Sigmoid colon (tissue), 7 donors: ENCODE results near the gene SLC35B2. TPM values are rescaled to one million over a fixed set of nuclear protein-coding genes. Genes with fewer than 3 reads are reported as not detected.

Experiments
- DNase-seq: peaks from one replicate; pipeline ENCODE4 v3.0.0-alpha.2; 2019
- H3K27ac ChIP-seq, 4 donors: fragments of 200-600 bp; sonication (generic); one replicate each; pipeline ENCODE4 v1.5.1; 2016 to 2019; ENCODE audit warnings: mild to moderate bottlenecking in 1 of 4
- H3K27me3 ChIP-seq, 3 donors: fragments of 200-600 bp; sonication (generic); one replicate each; pipeline ENCODE4 v1.5.1; 2019; ENCODE audit warnings: mild to moderate bottlenecking in 1 of 3
- H3K36me3 ChIP-seq, 4 donors: fragments of 200-600 bp; sonication (generic); one replicate each; pipeline ENCODE4 v1.5.1; 2016 to 2019
- H3K4me1 ChIP-seq, 4 donors: fragments of 200-600 bp; sonication (generic); one replicate each; pipeline ENCODE4 v1.5.1; 2017 to 2019
- H3K4me3 ChIP-seq, 4 donors: fragments of 200-600 bp; sonication (generic); one replicate each; pipeline ENCODE4 v1.5.1; 2017 to 2019; ENCODE audit warnings: mild to moderate bottlenecking in 2 of 4, moderate library complexity in 1 of 4
- H3K9me3 ChIP-seq, 4 donors: fragments of 200-600 bp in 3 of 4; sonication (generic) in 3 of 4; one replicate each; pipeline versions ENCODE4 v1.5.1 to v1.6.1; 2013 to 2019
- EP300 ChIP-seq, 4 donors: sonication (generic); formaldehyde crosslinking; IDR thresholded peaks; one replicate each; pipeline ENCODE4 v1.6.1; 2017; ENCODE audit warnings: antibody characterized with exemption in 4 of 4
- POLR2A ChIP-seq, 2 donors: fragments of 450-650 bp; IDR thresholded peaks; one replicate each; pipeline ENCODE4 v1.6.1; 2016; ENCODE audit warnings: antibody characterized with exemption in 2 of 2, mild to moderate bottlenecking in 2 of 2, moderate library complexity in 2 of 2
- POLR2AphosphoS5 ChIP-seq, 4 donors: sonication (generic); formaldehyde crosslinking; IDR thresholded peaks; one replicate each; pipeline ENCODE4 v1.6.1; 2017; ENCODE audit warnings: antibody characterized with exemption in 4 of 4
- WGBS, 2 donors: extraction: QIAGEN DNeasy Blood & Tissue Kit; methylation state at CpG; one replicate each; pipeline ENCODE4 v1.1.7; 2013; 5-methylcytosine and 5-hydroxymethylcytosine counted together
- intact Hi-C: fragments of 100-400 bp; cut with DNase I; formaldehyde crosslinking; loops from one replicate; pipeline ENCODE4 v1.15.1; 2023
- polyA plus RNA-seq, 3 donors: library from polyadenylated mRNA; stranded (reverse); fragments of 200-250 nt; gene quantifications; one replicate each; pipeline ENCODE4 v1.2.3, GENCODE V29; 2013
- total RNA-seq, 4 donors: library from RNA; depleted of rRNA; stranded (reverse); fragments of >200 nt; gene quantifications; one replicate each; pipeline ENCODE4 v1.1.0, GENCODE V29; 2016
- TF ChIP-seq, protein P1 (sequence below), 4 experiments: fragments of 450-650 bp in 3 of 4; fragments of 200-600 bp in 1 of 4; IDR thresholded peaks; one replicate each; pipeline ENCODE4 v1.5.1; 2016 to 2019; ENCODE audit warnings: antibody characterized with exemption in 4 of 4, mild to moderate bottlenecking in 3 of 4, moderate library complexity in 2 of 4
- donor health status: healthy with polysubstance abuse.
- donor health status: Bipolar disorder and iron deficiency.
- donor health status: healthy.

The SLC35B2 gene
- total and polyA plus RNA-seq, 7 donors: 7.2 to 36.9 (median 25.7) TPM

DNA sequence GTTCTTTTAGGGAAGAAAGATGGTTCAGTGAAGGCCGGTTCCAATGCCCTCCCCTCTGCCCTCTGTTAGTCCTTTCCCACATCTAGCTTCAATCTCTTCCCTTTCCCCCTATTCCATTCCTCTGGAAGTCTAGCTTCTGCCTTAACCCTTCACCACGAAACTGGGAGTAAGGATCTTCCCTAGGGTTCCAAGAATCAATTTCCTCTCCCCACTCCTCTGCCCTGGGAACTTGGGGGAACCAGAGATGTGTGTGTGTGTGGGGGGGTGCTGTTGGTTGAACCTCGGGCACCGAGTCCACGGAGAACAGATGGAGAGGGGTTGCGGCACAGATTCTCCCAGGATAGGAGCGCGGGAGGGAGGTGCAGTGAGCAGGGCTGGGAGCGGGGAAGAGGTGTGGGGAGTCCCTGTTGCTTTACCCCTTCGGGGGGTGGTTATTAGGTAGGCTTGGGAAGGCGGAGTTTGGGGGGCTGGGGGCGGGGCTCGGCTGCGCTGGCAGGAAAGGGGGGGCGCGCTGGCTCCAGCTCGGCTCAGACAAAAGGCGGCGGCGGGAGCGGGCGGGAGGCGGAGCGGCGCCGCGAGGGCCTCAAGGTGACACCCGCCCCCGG is 12.7 kb upstream of the SLC35B2 start, which contains the start of gene TMEM151B:
Gene TMEM151B (plus strand): TSS at position 530 of the 605 bp plus-strand sequence. CDS start 293 bp downstream, outside the sequence.
- Histone ChIP-seq H3K9me3 (no peaks in the 10 kb centered on the region), H3K27me3 (peaks cover 21 to 71% (median 63%) of the 10 kb centered on the region in 3 donors), H3K4me3 (peak within 1 kb of the TSS in 3 of 4 donors; percentile 38 to 48 (median 48)), H3K36me3 (no peaks in the 10 kb centered on the region), H3K4me1 (peaks cover 0 to 11% (median 7%) of the 10 kb centered on the region in 4 donors), H3K27ac (no peak within 1 kb of the TSS)
- 10 to 16% methylated on average over 29 of the region's 29 CpGs for WGBS, 2 donors
- no peak for TF ChIP-seq EP300 (IDR thresholded peaks at IDR 0.05)
- TF ChIP-seq POLR2AphosphoS5 (IDR thresholded peaks at IDR 0.05): no peak
- TF ChIP-seq, protein P1, sequence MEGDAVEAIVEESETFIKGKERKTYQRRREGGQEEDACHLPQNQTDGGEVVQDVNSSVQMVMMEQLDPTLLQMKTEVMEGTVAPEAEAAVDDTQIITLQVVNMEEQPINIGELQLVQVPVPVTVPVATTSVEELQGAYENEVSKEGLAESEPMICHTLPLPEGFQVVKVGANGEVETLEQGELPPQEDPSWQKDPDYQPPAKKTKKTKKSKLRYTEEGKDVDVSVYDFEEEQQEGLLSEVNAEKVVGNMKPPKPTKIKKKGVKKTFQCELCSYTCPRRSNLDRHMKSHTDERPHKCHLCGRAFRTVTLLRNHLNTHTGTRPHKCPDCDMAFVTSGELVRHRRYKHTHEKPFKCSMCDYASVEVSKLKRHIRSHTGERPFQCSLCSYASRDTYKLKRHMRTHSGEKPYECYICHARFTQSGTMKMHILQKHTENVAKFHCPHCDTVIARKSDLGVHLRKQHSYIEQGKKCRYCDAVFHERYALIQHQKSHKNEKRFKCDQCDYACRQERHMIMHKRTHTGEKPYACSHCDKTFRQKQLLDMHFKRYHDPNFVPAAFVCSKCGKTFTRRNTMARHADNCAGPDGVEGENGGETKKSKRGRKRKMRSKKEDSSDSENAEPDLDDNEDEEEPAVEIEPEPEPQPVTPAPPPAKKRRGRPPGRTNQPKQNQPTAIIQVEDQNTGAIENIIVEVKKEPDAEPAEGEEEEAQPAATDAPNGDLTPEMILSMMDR (IDR thresholded peaks at IDR 0.05): no peak
- no peak for TF ChIP-seq POLR2A (IDR thresholded peaks at IDR 0.05)
- no peak for DNase-seq
- intact Hi-C loops: no loop called here

DNA sequence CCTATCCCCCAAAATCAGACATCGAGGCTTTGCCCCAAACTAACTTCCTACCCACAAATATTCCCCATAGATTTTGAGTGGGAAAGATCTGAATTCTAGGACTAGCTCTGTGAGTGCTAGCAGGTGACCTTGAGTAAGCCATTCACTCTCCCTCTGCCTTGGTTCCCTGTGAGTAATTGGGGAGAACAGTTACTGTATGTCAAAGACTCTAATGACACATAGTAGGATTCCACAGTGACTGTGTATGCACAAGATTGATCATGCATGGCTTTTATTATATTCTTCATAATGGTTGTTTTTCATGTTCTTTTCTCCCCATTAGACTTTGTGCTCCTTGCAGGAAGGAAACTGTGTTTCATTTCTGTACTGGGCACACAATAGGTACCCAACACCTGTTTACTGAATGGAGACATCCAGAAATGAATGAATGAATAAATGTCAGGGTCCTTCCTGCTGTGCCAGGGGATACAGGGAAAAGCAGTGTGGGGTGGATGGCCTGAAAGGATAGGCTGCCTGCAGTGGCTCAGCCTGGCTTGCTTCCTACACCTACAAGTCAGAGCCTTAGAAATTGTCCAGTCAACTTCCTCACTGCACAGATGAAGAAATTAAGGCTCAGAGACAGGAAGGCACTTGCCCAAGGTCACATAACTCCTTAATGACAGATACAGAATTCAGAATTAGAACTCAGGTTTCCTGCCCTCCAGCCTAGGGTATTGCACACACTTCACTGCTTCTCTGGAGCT is 12.0 kb upstream of the SLC35B2 start:
- no peak for TF ChIP-seq POLR2A (IDR thresholded peaks at IDR 0.05)
- TF ChIP-seq EP300 (IDR thresholded peaks at IDR 0.05): no peak
- TF ChIP-seq, protein P1 (IDR thresholded peaks at IDR 0.05): no peak
- no peak for TF ChIP-seq POLR2AphosphoS5 (IDR thresholded peaks at IDR 0.05)
- peaks cover 21 to 65% (median 58%) of the 10 kb centered on the region in 3 donors for H3K27me3 ChIP-seq
- DNase-seq: no peak
- H3K4me1 ChIP-seq: peaks cover 0 to 17% (median 14%) of the 10 kb centered on the region in 4 donors
- H3K4me3 ChIP-seq: no peak overlapping the region
- no peaks in the 10 kb centered on the region for H3K9me3 ChIP-seq
- H3K36me3 ChIP-seq: no peaks in the 10 kb centered on the region
- H3K27ac ChIP-seq: no peak overlapping the region
- WGBS, 2 donors: 66 to 75% methylated on average over 1 of the region's 1 CpG
- intact Hi-C loops: no loop called here

DNA sequence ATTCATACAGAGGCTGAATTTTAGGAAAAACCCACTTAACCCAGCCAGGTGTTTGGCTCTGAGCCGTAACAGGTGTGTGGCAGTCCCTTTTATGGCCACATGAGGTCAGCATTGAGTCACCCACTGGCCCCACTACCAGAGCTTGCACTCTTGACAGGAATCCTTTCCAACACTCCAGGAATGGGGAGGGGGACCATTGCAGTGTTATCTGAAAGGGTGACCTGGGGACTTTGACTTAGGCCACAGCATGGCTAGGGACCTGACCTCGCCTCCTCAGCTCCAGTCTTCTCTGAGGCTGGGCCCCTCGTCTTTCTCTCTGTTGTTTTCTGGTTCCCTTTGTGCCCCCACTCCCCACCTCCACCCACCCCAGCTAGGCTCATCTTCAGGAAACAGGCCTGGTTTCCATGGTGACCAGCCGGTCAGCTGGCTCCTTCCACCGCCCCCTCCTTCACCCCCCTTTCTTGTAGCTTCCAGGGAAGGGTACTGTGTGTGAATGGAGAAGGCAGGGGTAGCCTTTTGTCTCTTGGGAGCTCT is 10.8 kb upstream of the SLC35B2 start:
- Histone ChIP-seq H3K4me1 (peaks cover 0 to 29% (median 26%) of the 10 kb centered on the region in 4 donors), H3K36me3 (no peaks in the 10 kb centered on the region), H3K27ac (no peak overlapping the region), H3K27me3 (peaks cover 21 to 54% (median 47%) of the 10 kb centered on the region in 3 donors), H3K4me3 (no peak overlapping the region), H3K9me3 (no peaks in the 10 kb centered on the region)
- WGBS, 2 donors: 19 to 24% methylated on average over 5 of the region's 5 CpGs
- intact Hi-C loops: loop anchor here (1.0 kb wide), 1 partner anchor 70 kb away; no protein-coding TSS in a partner anchor
- TF ChIP-seq, protein P1 (IDR thresholded peaks at IDR 0.05): peak; percentile 69 to 89 (median 82)
- TF ChIP-seq POLR2AphosphoS5 (IDR thresholded peaks at IDR 0.05): peak in 2 of 4 donors; percentile 10 to 15
- no peak for TF ChIP-seq POLR2A (IDR thresholded peaks at IDR 0.05)
- no peak for TF ChIP-seq EP300 (IDR thresholded peaks at IDR 0.05)
- DNase-seq: no peak

- peaks cover 0 to 38% (median 33%) of the 10 kb centered on the region in 4 donors for H3K4me1 ChIP-seq
- WGBS, 2 donors: 32 to 65% methylated on average over 10 of the region's 10 CpGs
- intact Hi-C loops: loop anchor here (2.0 kb wide), 1 partner anchor 46 kb away; the partner anchor contains the start of gene AARS2
- no peaks in the 10 kb centered on the region for H3K9me3 ChIP-seq
- no peak for TF ChIP-seq EP300 (IDR thresholded peaks at IDR 0.05)
- no peak for TF ChIP-seq POLR2AphosphoS5 (IDR thresholded peaks at IDR 0.05)
- TF ChIP-seq, protein P1 (IDR thresholded peaks at IDR 0.05): no peak
- no peak overlapping the region for H3K27ac ChIP-seq
- no peaks in the 10 kb centered on the region for H3K36me3 ChIP-seq
- DNase-seq: no peak
- H3K4me3 ChIP-seq: no peak overlapping the region
- peaks cover 19 to 44% (median 37%) of the 10 kb centered on the region in 3 donors for H3K27me3 ChIP-seq
Observed at GRCh38 chr6:44267252-44267651, 9.9 kb upstream of the SLC35B2 start.
